Activated naive CD4-positive, alpha-beta T cell treated with anti-CD3 and anti-CD28 coated beads, Interleukin-2, amount 50 U/mL, for 24 hours (primary cell): ENCODE data around the gene HACL1.
A peak's percentile ranks its signal among the peaks of the same experiment; 100 is the strongest.
"Not testable (repeated sequence)": the region's sequence is repeated elsewhere in the genome, so short reads cannot be mapped to it uniquely, and the experiment has no call there.

Experiments
- H3K27ac Mint-ChIP-seq: one replicate; pipeline ENCODE4 v1.8.0; 2021; ENCODE audit warnings: mild to moderate bottlenecking, mixed read lengths
- H3K27me3 Mint-ChIP-seq: one replicate; pipeline ENCODE4 v1.8.0; 2021; ENCODE audit warnings: mixed read lengths
- H3K36me3 Mint-ChIP-seq: one replicate; pipeline ENCODE4 v1.8.0; 2021; ENCODE audit warnings: mixed read lengths
- H3K4me1 Mint-ChIP-seq: one replicate; pipeline ENCODE4 v1.8.0; 2021; ENCODE audit warnings: mixed read lengths
- H3K4me3 Mint-ChIP-seq: one replicate; pipeline ENCODE4 v1.8.0; 2021; ENCODE audit warnings: mild to moderate bottlenecking, mixed read lengths
- H3K9me3 Mint-ChIP-seq: one replicate; pipeline ENCODE4 v1.8.0; 2021; ENCODE audit warnings: mixed read lengths

Gene HACL1

DNA sequence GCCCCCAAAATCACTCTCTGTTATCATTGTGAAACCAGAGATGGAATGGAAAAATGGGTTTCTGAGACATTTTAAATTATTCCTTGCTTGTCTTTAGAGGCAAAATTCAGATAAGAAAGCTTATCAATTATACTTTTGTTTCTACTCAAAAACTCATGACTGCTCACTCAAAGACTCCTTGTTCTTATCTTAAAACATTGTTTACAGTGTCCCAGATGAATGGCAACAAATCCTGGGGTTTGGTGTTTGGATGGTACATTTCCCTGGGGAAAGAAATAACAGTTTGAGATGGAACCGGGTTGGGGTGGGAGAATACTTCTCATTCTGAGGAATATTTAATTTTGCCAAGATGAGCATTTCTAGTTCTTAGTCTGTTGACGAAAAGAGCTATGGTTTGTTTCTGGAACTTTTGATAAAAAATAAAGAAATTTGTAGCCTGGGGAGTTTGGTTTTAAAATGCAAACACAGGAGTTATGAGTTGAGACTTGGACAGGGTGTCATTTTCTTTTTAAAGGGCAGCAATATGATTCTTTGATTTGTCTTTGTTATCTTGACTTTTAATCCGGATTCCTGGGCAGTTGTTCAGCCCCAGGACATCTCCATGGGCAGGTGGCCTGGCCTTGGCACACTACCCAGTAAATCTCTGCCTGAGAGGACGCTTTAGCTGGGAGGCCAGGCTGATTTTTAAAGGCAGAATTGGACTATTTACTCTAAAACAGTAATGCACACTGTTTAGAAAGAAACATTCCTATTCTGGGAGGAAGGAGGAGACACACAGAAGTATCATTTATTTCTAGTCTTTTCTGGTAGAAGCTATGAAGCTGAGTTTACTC is 32.6 kb upstream of the HACL1 start:
- H3K27me3 Mint-ChIP-seq, result no peaks in the 10 kb centered on the region
- H3K36me3 Mint-ChIP-seq, result peaks cover 1% of the 10 kb centered on the region
- no peak overlapping the region for H3K4me3 Mint-ChIP-seq
- no peaks in the 10 kb centered on the region for H3K9me3 Mint-ChIP-seq
- no peak overlapping the region for H3K27ac Mint-ChIP-seq
- peaks cover 47% of the 10 kb centered on the region for H3K4me1 Mint-ChIP-seq

DNA sequence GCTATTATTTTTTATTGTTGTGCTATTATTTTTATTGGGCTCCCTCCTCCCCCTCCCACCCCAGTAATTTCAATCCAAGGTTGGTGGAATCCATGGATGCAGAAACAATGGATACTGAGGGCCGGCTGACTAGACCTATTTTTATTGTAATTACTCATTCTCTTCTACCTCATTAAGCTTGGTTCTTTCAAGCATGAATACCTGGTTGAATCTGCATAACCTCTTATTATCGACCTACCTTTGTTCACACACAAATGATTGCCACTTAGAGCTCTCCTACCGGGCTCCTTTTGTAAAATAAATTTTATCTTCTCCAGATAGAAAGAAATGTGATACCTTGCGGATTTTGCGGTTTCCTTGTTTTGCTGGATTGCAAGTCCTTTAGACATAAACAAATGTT is 31.8 kb upstream of the HACL1 start:
- no peaks in the 10 kb centered on the region for H3K9me3 Mint-ChIP-seq
- peaks cover 46% of the 10 kb centered on the region for H3K4me1 Mint-ChIP-seq
- H3K4me3 Mint-ChIP-seq, result no peak overlapping the region
- H3K27ac Mint-ChIP-seq, result no peak overlapping the region
- peaks cover 1% of the 10 kb centered on the region for H3K36me3 Mint-ChIP-seq
- H3K27me3 Mint-ChIP-seq, result no peaks in the 10 kb centered on the region

DNA sequence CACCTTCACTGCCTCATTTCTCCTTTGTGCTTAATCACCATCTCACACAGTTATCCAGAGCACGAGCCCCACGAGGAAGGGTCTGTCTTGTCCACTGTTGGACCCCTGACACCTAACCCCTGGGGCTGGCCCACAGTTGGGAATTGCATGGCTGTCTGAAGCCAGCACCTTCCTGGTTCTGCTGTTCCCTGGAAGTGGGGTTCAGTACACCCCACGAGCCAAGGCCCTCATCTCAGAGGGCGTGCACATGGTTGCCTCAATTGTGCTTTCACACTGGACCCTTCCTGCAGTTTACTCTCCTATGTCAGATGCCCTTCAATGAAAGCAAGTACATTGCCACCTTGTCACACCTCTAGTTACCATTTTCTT is 30.8 kb upstream of the HACL1 start:
- H3K27me3 Mint-ChIP-seq, result no peaks in the 10 kb centered on the region
- H3K4me1 Mint-ChIP-seq, result peaks cover 40% of the 10 kb centered on the region
- H3K36me3 Mint-ChIP-seq, result peaks cover 3% of the 10 kb centered on the region
- no peak overlapping the region for H3K27ac Mint-ChIP-seq
- no peak overlapping the region for H3K4me3 Mint-ChIP-seq
- H3K9me3 Mint-ChIP-seq, result no peaks in the 10 kb centered on the region

GRCh38 chr3:15631426-15632211 is 30.2 kb upstream of the HACL1 start:
- Mint-ChIP-seq H3K36me3 (peaks cover 3% of the 10 kb centered on the region), H3K27ac (no peak overlapping the region), H3K4me3 (no peak overlapping the region), H3K27me3 (no peaks in the 10 kb centered on the region), H3K4me1 (peaks cover 38% of the 10 kb centered on the region), H3K9me3 (no peaks in the 10 kb centered on the region)

DNA sequence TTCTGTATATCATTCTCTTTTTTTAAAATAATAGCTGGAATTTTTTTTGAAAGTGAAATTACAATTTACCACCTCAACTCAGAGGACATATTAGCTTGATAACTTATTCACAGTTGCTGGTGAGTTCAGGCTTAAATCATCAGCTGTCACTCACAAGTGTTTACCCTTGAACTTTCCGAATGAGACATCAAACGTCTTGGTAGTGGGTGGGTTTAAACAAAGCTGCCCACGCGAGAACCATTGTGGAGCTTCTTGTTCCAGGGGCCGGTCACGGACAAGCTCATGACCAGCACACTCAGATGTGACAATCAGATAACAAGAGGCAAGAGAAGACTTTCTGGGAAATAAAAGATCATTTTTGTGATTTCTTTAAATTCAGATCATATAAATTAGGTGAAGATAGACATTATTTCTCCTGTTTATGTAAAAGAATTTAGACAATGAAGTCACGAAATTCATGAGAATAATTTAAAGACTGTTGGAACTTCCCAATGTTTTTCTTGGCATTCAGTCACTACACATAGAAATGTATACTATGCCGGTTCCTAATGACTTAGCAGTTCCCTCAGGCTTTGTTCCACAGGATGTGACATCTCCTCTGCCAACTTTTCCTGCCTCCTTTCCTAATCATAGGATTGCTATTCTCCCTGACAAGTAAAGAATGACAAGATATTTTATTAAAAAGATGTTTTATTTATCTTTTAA is 29.4 kb upstream of the HACL1 start:
- no peaks in the 10 kb centered on the region for H3K27me3 Mint-ChIP-seq
- H3K4me1 Mint-ChIP-seq, result peaks cover 34% of the 10 kb centered on the region
- H3K27ac Mint-ChIP-seq, result no peak overlapping the region
- H3K36me3 Mint-ChIP-seq, result peaks cover 3% of the 10 kb centered on the region
- H3K4me3 Mint-ChIP-seq, result peak overlapping the region; percentile 23
- H3K9me3 Mint-ChIP-seq, result no peaks in the 10 kb centered on the region

GRCh38 chr3:15629860-15630597 is 28.7 kb upstream of the HACL1 start:
- Mint-ChIP-seq H3K4me1 (peaks cover 38% of the 10 kb centered on the region), H3K36me3 (peaks cover 3% of the 10 kb centered on the region), H3K9me3 (no peaks in the 10 kb centered on the region), H3K27me3 (no peaks in the 10 kb centered on the region), H3K27ac (peak overlapping the region; percentile 63), H3K4me3 (peak overlapping the region; percentile 23)

GRCh38 chr3:15628967-15629366 is 27.6 kb upstream of the HACL1 start:
- Mint-ChIP-seq H3K27me3 (no peaks in the 10 kb centered on the region), H3K4me1 (peaks cover 44% of the 10 kb centered on the region), H3K9me3 (no peaks in the 10 kb centered on the region), H3K4me3 (no peak overlapping the region), H3K36me3 (peaks cover 4% of the 10 kb centered on the region), H3K27ac (no peak overlapping the region)

DNA sequence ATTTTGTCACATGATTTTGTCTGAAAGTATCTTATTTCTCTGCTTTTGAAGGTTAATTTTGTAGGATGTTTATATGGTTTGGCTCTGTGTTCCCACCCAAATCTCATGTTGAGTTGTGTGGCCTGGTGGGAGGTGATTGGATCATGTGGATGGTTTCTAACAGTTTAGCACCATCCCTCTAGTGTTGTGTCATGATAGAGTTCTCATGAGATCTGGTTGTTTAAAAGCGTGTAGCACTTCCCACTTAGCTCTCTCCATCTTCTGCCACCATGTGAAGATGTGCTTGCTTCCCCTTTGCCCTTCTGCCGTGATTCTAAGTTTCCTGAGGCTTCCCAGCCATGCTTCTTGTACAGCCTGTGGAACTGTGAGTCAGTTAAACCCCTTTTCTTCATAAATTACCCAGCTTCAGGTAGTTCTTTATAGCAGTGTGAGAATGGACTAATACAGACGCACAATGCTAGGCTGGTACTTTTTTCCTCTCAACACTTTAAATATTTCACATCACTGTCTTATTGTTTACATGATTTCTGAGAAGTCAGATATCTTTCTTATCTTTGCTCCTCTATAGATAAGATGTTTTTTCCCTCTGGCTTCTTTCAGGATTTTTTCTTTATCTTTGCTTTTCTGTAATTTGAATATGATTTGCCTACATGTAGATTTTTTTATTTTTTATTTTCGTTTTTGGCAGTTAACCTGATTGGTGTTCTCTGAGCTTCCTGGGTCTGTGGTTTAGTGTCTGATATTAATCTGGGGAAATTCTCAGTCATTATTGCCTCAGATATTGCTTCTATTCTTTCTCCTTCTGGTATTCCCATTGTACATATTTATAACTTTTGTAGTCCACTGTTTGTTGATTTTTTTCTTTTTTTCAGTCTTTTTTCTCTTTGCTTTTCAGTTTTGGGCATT is 22.4 kb upstream of the HACL1 start:
- Mint-ChIP-seq H3K4me1 (peaks cover 42% of the 10 kb centered on the region), H3K4me3 (peak overlapping the region; percentile 87), H3K9me3 (peaks cover 24% of the 10 kb centered on the region), H3K36me3 (peaks cover 40% of the 10 kb centered on the region), H3K27ac (peak overlapping the region; percentile 98), H3K27me3 (no peaks in the 10 kb centered on the region)

GRCh38 chr3:15619659-15620464 is 18.5 kb upstream of the HACL1 start:
- H3K9me3 Mint-ChIP-seq, result peaks cover 25% of the 10 kb centered on the region
- H3K27ac Mint-ChIP-seq, H3K27me3 Mint-ChIP-seq, H3K4me3 Mint-ChIP-seq: not testable (repeated sequence)
- H3K4me1 Mint-ChIP-seq, result peaks cover 36% of the 10 kb centered on the region
- peaks cover 44% of the 10 kb centered on the region for H3K36me3 Mint-ChIP-seq

DNA sequence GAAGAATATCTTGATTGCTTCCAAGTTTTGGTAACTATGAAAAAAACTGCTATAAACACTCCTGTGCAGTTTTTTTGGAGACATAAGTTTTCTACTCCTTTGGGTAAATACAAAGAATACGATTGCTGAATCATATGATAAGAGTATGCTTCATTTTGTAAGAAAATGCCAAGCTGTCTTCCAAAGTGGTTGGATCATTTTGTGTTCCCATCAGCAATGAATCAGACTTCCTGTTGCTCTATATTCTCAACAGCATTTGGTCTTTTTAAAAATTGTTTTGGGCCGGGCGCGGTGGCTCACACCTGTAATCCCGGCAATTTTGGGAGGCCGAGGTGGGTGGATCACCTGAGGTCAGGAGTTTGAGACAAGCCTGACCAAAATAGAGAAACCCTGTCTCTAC is 14.7 kb upstream of the HACL1 start:
- Mint-ChIP-seq H3K27me3 (no peaks in the 10 kb centered on the region), H3K4me1 (peaks cover 25% of the 10 kb centered on the region), H3K9me3 (peaks cover 11% of the 10 kb centered on the region), H3K4me3 (no peak overlapping the region), H3K36me3 (peaks cover 29% of the 10 kb centered on the region), H3K27ac (no peak overlapping the region)

DNA sequence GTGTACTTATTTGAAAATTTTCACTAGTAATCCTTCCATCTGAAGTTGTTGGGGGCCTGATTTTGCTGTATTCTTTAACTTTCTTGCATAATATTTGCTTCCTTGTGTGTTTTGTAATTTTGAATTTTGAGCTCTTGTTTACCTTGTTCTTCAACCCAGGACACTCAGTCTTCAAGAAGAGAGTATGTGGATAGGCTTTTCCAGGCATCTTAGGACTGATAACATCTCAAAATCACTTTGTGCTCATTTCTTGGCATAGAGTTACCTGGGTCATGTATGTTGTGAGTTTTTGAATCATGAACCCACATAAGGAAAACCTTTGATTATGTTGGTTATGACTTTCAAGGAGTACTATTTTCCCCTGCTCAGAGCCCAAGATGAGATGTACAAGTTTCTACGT is 13.6 kb upstream of the HACL1 start:
- H3K36me3 Mint-ChIP-seq, result peaks cover 22% of the 10 kb centered on the region
- no peaks in the 10 kb centered on the region for H3K27me3 Mint-ChIP-seq
- peaks cover 11% of the 10 kb centered on the region for H3K9me3 Mint-ChIP-seq
- peaks cover 25% of the 10 kb centered on the region for H3K4me1 Mint-ChIP-seq
- H3K4me3 Mint-ChIP-seq, result no peak overlapping the region
- H3K27ac Mint-ChIP-seq, result no peak overlapping the region

- Mint-ChIP-seq H3K27me3 (no peaks in the 10 kb centered on the region), H3K27ac (peak overlapping the region; percentile 37), H3K9me3 (no peaks in the 10 kb centered on the region), H3K4me3 (no peak overlapping the region), H3K4me1 (peaks cover 25% of the 10 kb centered on the region), H3K36me3 (peaks cover 14% of the 10 kb centered on the region)
Observed at GRCh38 chr3:15612001-15612400, 10.6 kb upstream of the HACL1 start.

- Mint-ChIP-seq H3K4me3 (no peak overlapping the region), H3K27me3 (no peaks in the 10 kb centered on the region), H3K9me3 (no peaks in the 10 kb centered on the region), H3K4me1 (peaks cover 28% of the 10 kb centered on the region), H3K36me3 (peaks cover 17% of the 10 kb centered on the region), H3K27ac (no peak overlapping the region)
Observed at GRCh38 chr3:15611018-15611417, 9.6 kb upstream of the HACL1 start.
